Measurements from ENCODE around the gene NOP9.

DNA sequence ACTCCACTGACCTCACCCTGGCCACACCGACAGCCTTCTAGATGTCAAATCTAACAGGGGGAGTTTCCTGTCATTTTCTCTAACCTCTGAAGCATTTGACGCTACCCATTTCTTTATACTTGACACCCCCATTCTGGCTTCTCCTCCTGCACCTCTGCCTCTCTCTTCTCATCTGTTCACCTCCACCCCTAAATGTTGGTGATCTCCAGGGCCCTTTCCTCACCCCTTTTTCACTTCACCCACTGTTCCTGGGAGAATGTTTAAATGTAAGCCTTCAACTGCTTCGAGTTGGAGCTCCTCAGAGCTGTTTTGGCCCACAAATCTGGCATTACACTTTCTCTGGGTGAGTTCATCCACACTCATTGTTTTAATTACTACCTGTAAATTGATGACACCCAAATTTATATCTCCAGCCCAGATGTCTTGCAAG, 27.8 kb upstream of the NOP9 start:
- TF ChIP-seq, protein P1, sequence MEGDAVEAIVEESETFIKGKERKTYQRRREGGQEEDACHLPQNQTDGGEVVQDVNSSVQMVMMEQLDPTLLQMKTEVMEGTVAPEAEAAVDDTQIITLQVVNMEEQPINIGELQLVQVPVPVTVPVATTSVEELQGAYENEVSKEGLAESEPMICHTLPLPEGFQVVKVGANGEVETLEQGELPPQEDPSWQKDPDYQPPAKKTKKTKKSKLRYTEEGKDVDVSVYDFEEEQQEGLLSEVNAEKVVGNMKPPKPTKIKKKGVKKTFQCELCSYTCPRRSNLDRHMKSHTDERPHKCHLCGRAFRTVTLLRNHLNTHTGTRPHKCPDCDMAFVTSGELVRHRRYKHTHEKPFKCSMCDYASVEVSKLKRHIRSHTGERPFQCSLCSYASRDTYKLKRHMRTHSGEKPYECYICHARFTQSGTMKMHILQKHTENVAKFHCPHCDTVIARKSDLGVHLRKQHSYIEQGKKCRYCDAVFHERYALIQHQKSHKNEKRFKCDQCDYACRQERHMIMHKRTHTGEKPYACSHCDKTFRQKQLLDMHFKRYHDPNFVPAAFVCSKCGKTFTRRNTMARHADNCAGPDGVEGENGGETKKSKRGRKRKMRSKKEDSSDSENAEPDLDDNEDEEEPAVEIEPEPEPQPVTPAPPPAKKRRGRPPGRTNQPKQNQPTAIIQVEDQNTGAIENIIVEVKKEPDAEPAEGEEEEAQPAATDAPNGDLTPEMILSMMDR (IDR thresholded peaks at IDR 0.05; ENCODE audit: insufficient read depth, low read length, poor library complexity, severe bottlenecking), result no peak
- no peak for TF ChIP-seq EZH2phosphoT487 (conservative IDR thresholded peaks at IDR 0.05; ENCODE audit: low read length)

All from SU-DHL-6 (cell line).